Measurements from ENCODE around the gene RNF215. TPM values are rescaled to one million over a fixed set of nuclear protein-coding genes. Genes with fewer than 3 reads are reported as not detected.

RNF215 gene
- 16.0 to 20.7 TPM (median 17.3 TPM) in 5 replicates for total RNA-seq (2022; extraction: Qiagen RNA extraction; ENCODE audit: low read depth)

GRCh38 chr22:30386960-30387827, at the start of gene RNF215:
Gene RNF215, minus strand, starts transcription at chr22:30387411. Its CDS starts 98 bp downstream, at chr22:30387313.

GRCh38 chr22:30425616-30426387, 38.6 kb upstream of the RNF215 start, which contains the start of gene MTFP1:
Gene MTFP1, plus strand, starts transcription at chr22:30425768. Its CDS starts 112 bp downstream, at chr22:30425880.

GRCh38 chr22:30396871-30397655, 9.9 kb upstream of the RNF215 start, which contains the start of gene SEC14L2:
Gene SEC14L2, plus strand, starts transcription at chr22:30397018. Its CDS starts 99 bp downstream, at chr22:30397117.

GRCh38 chr22:30356449-30357235, 30.6 kb downstream of the RNF215 start, which contains the start of the genes CCDC157 and SF3A1:
Gene CCDC157, plus strand, starts transcription at chr22:30357007. Its CDS starts 8,994 bp downstream, at chr22:30366001.
Gene SF3A1, minus strand, starts transcription at chr22:30356894. Its CDS starts 102 bp downstream, at chr22:30356792.

Other genes with a start within 250 kb of the RNF215 start
- 33.9 to 49.9 TPM (median 45.0 TPM) in 5 replicates for gene LIF, start 140.7 kb downstream of the RNF215 start, total RNA-seq (2022; extraction: Qiagen RNA extraction; ENCODE audit: low read depth)
- 0.02 to 0.09 TPM in 2 of 5 replicates, not detected in the others for gene OSM, start 120.6 kb downstream of the RNF215 start, total RNA-seq (2022; extraction: Qiagen RNA extraction; ENCODE audit: low read depth)
- gene CASTOR1, start 97.9 kb downstream of the RNF215 start, total RNA-seq (2022; extraction: Qiagen RNA extraction; ENCODE audit: low read depth): 4.9 to 8.7 TPM (median 6.5 TPM) in 5 replicates
- 9.2 to 12.7 TPM (median 12.4 TPM) in 5 replicates for gene TBC1D10A, start 60.5 kb downstream of the RNF215 start, total RNA-seq (2022; extraction: Qiagen RNA extraction; ENCODE audit: low read depth)
- 45.0 to 70.0 TPM (median 61.9 TPM) in 5 replicates for gene SF3A1, start 30.5 kb downstream of the RNF215 start, total RNA-seq (2022; extraction: Qiagen RNA extraction; ENCODE audit: low read depth)
- 2.2 to 3.3 TPM (median 3.2 TPM) in 5 replicates for gene CCDC157, start 30.4 kb downstream of the RNF215 start, total RNA-seq (2022; extraction: Qiagen RNA extraction; ENCODE audit: low read depth)
- 18.4 to 36.4 TPM (median 24.9 TPM) in 5 replicates for gene SEC14L2, start 9.6 kb upstream of the RNF215 start, total RNA-seq (2022; extraction: Qiagen RNA extraction; ENCODE audit: low read depth)
- gene MTFP1, start 38.4 kb upstream of the RNF215 start, total RNA-seq (2022; extraction: Qiagen RNA extraction; ENCODE audit: low read depth): 70.1 to 77.3 TPM (median 72.6 TPM) in 5 replicates
- not detected in 5 replicates for gene SEC14L3, start 84.6 kb upstream of the RNF215 start, total RNA-seq (2022; extraction: Qiagen RNA extraction; ENCODE audit: low read depth)
- 4.0 to 6.7 TPM (median 5.1 TPM) in 5 replicates for gene SEC14L4, start 118.3 kb upstream of the RNF215 start, total RNA-seq (2022; extraction: Qiagen RNA extraction; ENCODE audit: low read depth)
- gene SEC14L6, start 159.3 kb upstream of the RNF215 start, total RNA-seq (2022; extraction: Qiagen RNA extraction; ENCODE audit: low read depth): not detected in 5 replicates
- 6.6 to 9.7 TPM (median 7.9 TPM) in 5 replicates for gene GAL3ST1, start 187.3 kb upstream of the RNF215 start, total RNA-seq (2022; extraction: Qiagen RNA extraction; ENCODE audit: low read depth)
- gene PES1, start 204.5 kb upstream of the RNF215 start, total RNA-seq (2022; extraction: Qiagen RNA extraction; ENCODE audit: low read depth): 113 to 122 TPM (median 116 TPM) in 5 replicates
- gene TCN2, start 219.8 kb upstream of the RNF215 start, total RNA-seq (2022; extraction: Qiagen RNA extraction; ENCODE audit: low read depth): 3.7 to 5.5 TPM (median 4.3 TPM) in 5 replicates
- gene SLC35E4, start 248.4 kb upstream of the RNF215 start, total RNA-seq (2022; extraction: Qiagen RNA extraction; ENCODE audit: low read depth): 5.2 to 7.6 TPM (median 6.4 TPM) in 5 replicates